ENCODE results near the gene PRPF38A. TPM values are rescaled to one million over a fixed set of nuclear protein-coding genes. Genes with fewer than 3 reads are reported as not detected.
"Not testable (repeated sequence)": the region's sequence is repeated elsewhere in the genome, so short reads cannot be mapped to it uniquely, and the experiment has no call there.

The PRPF38A gene
- polyA plus RNA-seq, 3 donors = 19.7 to 30.9 (median 25.2) TPM

DNA sequence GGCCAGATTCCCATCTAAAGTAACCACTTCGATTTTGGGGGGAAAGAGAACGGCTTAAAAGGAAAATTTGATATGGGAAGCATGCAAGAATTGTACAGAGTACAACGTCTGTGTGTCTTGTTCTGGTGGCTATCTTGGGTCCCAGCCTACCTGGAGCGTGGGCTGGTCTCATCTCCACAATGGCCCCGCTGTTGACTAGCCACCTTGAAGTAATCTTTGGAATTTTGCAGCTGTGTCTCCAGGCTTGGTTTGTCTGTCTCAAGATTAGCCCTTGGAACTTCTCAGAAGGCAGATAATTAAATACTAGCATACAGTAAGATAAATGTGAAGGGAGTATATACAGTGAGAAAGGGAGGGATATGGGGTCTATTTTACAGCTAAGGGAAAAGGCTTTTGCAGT lies 37.1 kb upstream of the PRPF38A start:
- peaks cover 32% of the 10 kb centered on the region for H3K79me2 ChIP-seq (ENCODE audit: insufficient read depth, low read length)
- no peak for DNase-seq
- H3K4me3 ChIP-seq (replicated peaks in 1 of 3; ENCODE audit: low read depth in 2 of 3, low read length in 3 of 3) = no peak overlapping the region
- Mint-ChIP-seq H3K36me3 (peaks cover 15 to 26% of the 10 kb centered on the region in 2 donors), H3K4me3 (no peak overlapping the region), H3K27ac (peak overlapping the region in 1 of 7 donors; percentile 19), H3K4me1 (peaks cover 25% of the 10 kb centered on the region), H3K27me3 (ENCODE audit: low read depth in 3 of 3) (peaks cover 9 to 20% (median 12%) of the 10 kb centered on the region in 3 donors), H3K9me3 (peaks cover 0 to 1% (median 0%) of the 10 kb centered on the region in 7 donors)
- intact Hi-C loops (cut with micrococcal nuclease) = no loop called here
- TF ChIP-seq CTCF (IDR thresholded peaks at IDR 0.05) = no peak
- peaks cover 23 to 30% of the 10 kb centered on the region in 2 donors for H3K4me1 ChIP-seq (ENCODE audit: control insufficient read depth in 1 of 2, insufficient read depth in 2 of 2, low read length in 2 of 2)
- WGBS (ENCODE audit: insufficient coverage) = 100% methylated on average over 3 of the region's 5 CpGs
- no peak overlapping the region for H3K27ac ChIP-seq (ENCODE audit: low read depth in 1 of 2, low read length in 2 of 2)
- peaks cover 0 to 16% of the 10 kb centered on the region in 2 donors for H3K27me3 ChIP-seq (ENCODE audit: control insufficient read depth in 2 of 2, insufficient read depth in 2 of 2, low read length in 2 of 2)
- H3K36me3 ChIP-seq (replicated peaks in 1 of 2; ENCODE audit: control insufficient read depth in 1 of 2, insufficient read depth in 2 of 2, low read length in 2 of 2) = peaks cover 5 to 23% of the 10 kb centered on the region in 2 donors
- peaks cover 12% of the 10 kb centered on the region for H4K20me1 ChIP-seq (ENCODE audit: insufficient read depth, low read length)
- H3K9ac ChIP-seq (ENCODE audit: insufficient read depth, low read length, poor library complexity, severe bottlenecking) = no peak overlapping the region
- no peaks in the 10 kb centered on the region for H3K9me3 ChIP-seq (replicated peaks in 1 of 2; ENCODE audit: control insufficient read depth in 1 of 2, insufficient read depth in 1 of 2, low read length in 2 of 2)
- no peak overlapping the region for H3K4me2 ChIP-seq (replicated peaks; ENCODE audit: extremely low read depth, low read length, poor library complexity, severe bottlenecking)
- H2AFZ ChIP-seq (ENCODE audit: insufficient read depth, low read depth, low read length, poor library complexity, severe bottlenecking) = no peak overlapping the region

DNA sequence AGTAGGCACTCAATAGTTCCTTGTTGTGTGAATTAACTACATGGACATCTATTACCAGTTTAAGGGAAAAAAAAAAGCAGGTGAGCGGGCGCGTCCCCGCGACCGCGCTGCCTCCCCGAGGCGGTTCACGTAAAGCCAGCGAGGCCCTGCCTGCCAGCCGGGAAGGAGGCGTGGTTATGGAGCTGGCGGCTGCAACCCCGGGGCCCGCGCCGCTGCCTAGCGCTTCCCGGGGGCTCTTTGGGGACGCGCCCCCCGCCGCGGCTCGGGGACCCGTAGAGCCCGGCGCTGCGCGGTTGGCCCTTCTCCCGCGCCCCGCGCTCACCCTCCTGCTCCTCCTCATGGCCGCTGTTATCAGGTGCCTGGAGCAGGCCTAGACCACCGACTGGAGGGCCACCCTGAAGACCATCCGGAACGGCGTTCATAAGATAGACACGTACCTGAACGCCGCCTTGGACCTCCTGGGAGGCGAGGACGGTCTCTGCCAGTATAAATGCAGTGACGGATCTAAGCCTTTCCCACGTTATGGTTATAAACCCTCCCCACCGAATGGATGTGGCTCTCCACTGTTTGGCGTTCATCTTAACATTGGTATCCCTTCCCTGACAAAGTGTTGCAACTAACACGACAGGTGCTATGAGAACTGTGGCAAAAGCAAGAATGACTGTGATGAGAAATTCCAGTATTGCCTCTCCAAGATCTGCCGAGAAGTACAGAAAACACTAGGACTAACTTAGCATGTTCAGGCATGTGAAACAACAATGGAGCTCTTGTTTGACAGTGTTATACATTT lies 35.8 kb upstream of the PRPF38A start:
- Histone ChIP-seq H3K27ac (ENCODE audit: low read depth in 1 of 2, low read length in 2 of 2) (no peak overlapping the region), H3K4me3 (replicated peaks in 1 of 3; ENCODE audit: low read depth in 2 of 3, low read length in 3 of 3) (peak overlapping the region in 1 of 3 experiments; percentile 61), H4K20me1 (ENCODE audit: insufficient read depth, low read length) (peaks cover 8% of the 10 kb centered on the region), H3K27me3 (ENCODE audit: control insufficient read depth in 2 of 2, insufficient read depth in 2 of 2, low read length in 2 of 2) (peaks cover 0 to 16% of the 10 kb centered on the region in 2 donors), H3K4me1 (ENCODE audit: control insufficient read depth in 1 of 2, insufficient read depth in 2 of 2, low read length in 2 of 2) (peaks cover 23 to 30% of the 10 kb centered on the region in 2 donors), H3K9me3 (replicated peaks in 1 of 2; ENCODE audit: control insufficient read depth in 1 of 2, insufficient read depth in 1 of 2, low read length in 2 of 2) (no peaks in the 10 kb centered on the region), H3K36me3 (replicated peaks in 1 of 2; ENCODE audit: control insufficient read depth in 1 of 2, insufficient read depth in 2 of 2, low read length in 2 of 2) (peaks cover 0 to 24% of the 10 kb centered on the region in 2 donors), H3K79me2 (ENCODE audit: insufficient read depth, low read length) (peaks cover 23% of the 10 kb centered on the region), H3K4me2 (replicated peaks; ENCODE audit: extremely low read depth, low read length, poor library complexity, severe bottlenecking) (peak overlapping the region; percentile 58), H2AFZ (ENCODE audit: insufficient read depth, low read depth, low read length, poor library complexity, severe bottlenecking) (peak overlapping the region; percentile 73), H3K9ac (ENCODE audit: insufficient read depth, low read length, poor library complexity, severe bottlenecking) (no peak overlapping the region)
- intact Hi-C loops (cut with micrococcal nuclease) = no loop called here
- TF ChIP-seq CTCF (IDR thresholded peaks at IDR 0.05) = no peak
- Mint-ChIP-seq H3K27me3 (ENCODE audit: low read depth in 3 of 3) (peaks cover 9 to 20% (median 12%) of the 10 kb centered on the region in 3 donors), H3K4me1 (peaks cover 25% of the 10 kb centered on the region), H3K36me3 (peaks cover 16 to 25% of the 10 kb centered on the region in 2 donors), H3K27ac (no peak overlapping the region), H3K9me3 (peaks cover 0 to 1% (median 0%) of the 10 kb centered on the region in 7 donors), H3K4me3 (peak overlapping the region; percentile 64 to 86)
- DNase-seq = peak; percentile 10 to 22 (median 17)
- 8% methylated on average over 51 of the region's 51 CpGs for WGBS (ENCODE audit: insufficient coverage)

DNA sequence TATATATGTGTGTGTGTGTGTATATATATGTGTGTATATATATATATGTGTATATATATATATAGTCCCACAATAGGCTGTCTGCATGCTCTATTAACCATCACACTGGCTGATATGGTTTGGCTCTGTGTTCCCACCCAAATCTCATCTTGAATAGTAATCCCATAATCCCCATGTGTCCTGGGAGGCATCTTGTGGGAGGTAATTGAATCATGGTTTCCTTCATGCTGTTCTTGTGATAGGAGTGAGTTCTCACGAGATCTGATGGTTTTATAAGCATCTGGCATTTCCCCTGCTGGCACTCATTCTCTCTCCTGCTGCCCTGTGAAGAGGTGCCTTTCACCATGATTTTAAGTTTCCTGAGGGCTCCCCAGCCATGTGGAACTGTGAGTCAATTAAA lies 34.6 kb upstream of the PRPF38A start:
- H3K9me3 ChIP-seq (replicated peaks in 1 of 2; ENCODE audit: control insufficient read depth in 1 of 2, insufficient read depth in 1 of 2, low read length in 2 of 2); H3K4me3 ChIP-seq (replicated peaks in 1 of 3; ENCODE audit: low read depth in 2 of 3, low read length in 3 of 3); H4K20me1 ChIP-seq (ENCODE audit: insufficient read depth, low read length); H2AFZ ChIP-seq (ENCODE audit: insufficient read depth, low read depth, low read length, poor library complexity, severe bottlenecking); H3K27ac Mint-ChIP-seq; H3K9ac ChIP-seq (ENCODE audit: insufficient read depth, low read length, poor library complexity, severe bottlenecking); DNase-seq; H3K9me3 Mint-ChIP-seq; intact Hi-C loops (cut with micrococcal nuclease); H3K27ac ChIP-seq (ENCODE audit: low read depth in 1 of 2, low read length in 2 of 2); H3K4me2 ChIP-seq (replicated peaks; ENCODE audit: extremely low read depth, low read length, poor library complexity, severe bottlenecking): not testable (repeated sequence)
- peaks cover 10% of the 10 kb centered on the region for H3K79me2 ChIP-seq (ENCODE audit: insufficient read depth, low read length)
- peaks cover 6 to 29% of the 10 kb centered on the region in 2 donors for H3K36me3 ChIP-seq (replicated peaks in 1 of 2; ENCODE audit: control insufficient read depth in 1 of 2, insufficient read depth in 2 of 2, low read length in 2 of 2)
- H3K4me1 Mint-ChIP-seq = peaks cover 17% of the 10 kb centered on the region
- peaks cover 9 to 20% (median 12%) of the 10 kb centered on the region in 3 donors for H3K27me3 Mint-ChIP-seq (ENCODE audit: low read depth in 3 of 3)
- peaks cover 26 to 32% of the 10 kb centered on the region in 2 donors for H3K36me3 Mint-ChIP-seq
- H3K4me3 Mint-ChIP-seq = peak overlapping the region in 1 of 2 donors; percentile 8
- no CpG with 5 or more reads among the region's 1 CpG for WGBS (ENCODE audit: insufficient coverage)
- peaks cover 0 to 16% of the 10 kb centered on the region in 2 donors for H3K27me3 ChIP-seq (ENCODE audit: control insufficient read depth in 2 of 2, insufficient read depth in 2 of 2, low read length in 2 of 2)
- H3K4me1 ChIP-seq (ENCODE audit: control insufficient read depth in 1 of 2, insufficient read depth in 2 of 2, low read length in 2 of 2) = peaks cover 17 to 23% of the 10 kb centered on the region in 2 donors

Data from CD14-positive monocyte (primary cell).